ENCODE data around the gene NT5DC1.

NT5DC1 gene

DNA sequence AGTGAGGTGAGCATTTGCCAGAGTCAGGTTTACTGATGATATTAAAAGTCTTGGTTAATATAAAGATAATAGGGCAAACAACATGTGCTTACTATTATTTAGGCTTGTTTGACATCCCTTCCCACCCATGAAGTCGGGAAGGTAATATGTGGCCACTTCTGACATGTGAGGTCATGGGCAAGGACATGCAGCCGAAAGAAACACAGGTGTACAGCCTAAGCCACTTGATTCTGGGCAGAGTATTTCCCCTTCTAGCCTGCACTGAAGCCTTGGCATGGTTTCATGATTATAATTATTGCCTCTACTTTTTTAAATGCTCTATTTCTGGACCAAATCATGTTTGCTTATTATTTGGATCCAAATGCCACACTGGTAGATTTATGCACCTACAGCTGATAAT is 100.9 kb downstream of the NT5DC1 start:
- H3K4me3 ChIP-seq (replicated peaks; ENCODE audit: insufficient read depth, low read length): no peak overlapping the region
- H3K27ac ChIP-seq (replicated peaks): no peak overlapping the region
- no peak for TF ChIP-seq POLR2AphosphoS5 (IDR thresholded peaks at IDR 0.05; ENCODE audit: low read depth)
- no peak for TF ChIP-seq SPI1 (IDR thresholded peaks at IDR 0.05; ENCODE audit: borderline replicate concordance, low read depth)
- TF ChIP-seq, protein P1, sequence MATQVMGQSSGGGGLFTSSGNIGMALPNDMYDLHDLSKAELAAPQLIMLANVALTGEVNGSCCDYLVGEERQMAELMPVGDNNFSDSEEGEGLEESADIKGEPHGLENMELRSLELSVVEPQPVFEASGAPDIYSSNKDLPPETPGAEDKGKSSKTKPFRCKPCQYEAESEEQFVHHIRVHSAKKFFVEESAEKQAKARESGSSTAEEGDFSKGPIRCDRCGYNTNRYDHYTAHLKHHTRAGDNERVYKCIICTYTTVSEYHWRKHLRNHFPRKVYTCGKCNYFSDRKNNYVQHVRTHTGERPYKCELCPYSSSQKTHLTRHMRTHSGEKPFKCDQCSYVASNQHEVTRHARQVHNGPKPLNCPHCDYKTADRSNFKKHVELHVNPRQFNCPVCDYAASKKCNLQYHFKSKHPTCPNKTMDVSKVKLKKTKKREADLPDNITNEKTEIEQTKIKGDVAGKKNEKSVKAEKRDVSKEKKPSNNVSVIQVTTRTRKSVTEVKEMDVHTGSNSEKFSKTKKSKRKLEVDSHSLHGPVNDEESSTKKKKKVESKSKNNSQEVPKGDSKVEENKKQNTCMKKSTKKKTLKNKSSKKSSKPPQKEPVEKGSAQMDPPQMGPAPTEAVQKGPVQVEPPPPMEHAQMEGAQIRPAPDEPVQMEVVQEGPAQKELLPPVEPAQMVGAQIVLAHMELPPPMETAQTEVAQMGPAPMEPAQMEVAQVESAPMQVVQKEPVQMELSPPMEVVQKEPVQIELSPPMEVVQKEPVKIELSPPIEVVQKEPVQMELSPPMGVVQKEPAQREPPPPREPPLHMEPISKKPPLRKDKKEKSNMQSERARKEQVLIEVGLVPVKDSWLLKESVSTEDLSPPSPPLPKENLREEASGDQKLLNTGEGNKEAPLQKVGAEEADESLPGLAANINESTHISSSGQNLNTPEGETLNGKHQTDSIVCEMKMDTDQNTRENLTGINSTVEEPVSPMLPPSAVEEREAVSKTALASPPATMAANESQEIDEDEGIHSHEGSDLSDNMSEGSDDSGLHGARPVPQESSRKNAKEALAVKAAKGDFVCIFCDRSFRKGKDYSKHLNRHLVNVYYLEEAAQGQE (IDR thresholded peaks at IDR 0.05; ENCODE audit: insufficient replicate concordance, low read depth): no peak
- TF ChIP-seq, protein P2, sequence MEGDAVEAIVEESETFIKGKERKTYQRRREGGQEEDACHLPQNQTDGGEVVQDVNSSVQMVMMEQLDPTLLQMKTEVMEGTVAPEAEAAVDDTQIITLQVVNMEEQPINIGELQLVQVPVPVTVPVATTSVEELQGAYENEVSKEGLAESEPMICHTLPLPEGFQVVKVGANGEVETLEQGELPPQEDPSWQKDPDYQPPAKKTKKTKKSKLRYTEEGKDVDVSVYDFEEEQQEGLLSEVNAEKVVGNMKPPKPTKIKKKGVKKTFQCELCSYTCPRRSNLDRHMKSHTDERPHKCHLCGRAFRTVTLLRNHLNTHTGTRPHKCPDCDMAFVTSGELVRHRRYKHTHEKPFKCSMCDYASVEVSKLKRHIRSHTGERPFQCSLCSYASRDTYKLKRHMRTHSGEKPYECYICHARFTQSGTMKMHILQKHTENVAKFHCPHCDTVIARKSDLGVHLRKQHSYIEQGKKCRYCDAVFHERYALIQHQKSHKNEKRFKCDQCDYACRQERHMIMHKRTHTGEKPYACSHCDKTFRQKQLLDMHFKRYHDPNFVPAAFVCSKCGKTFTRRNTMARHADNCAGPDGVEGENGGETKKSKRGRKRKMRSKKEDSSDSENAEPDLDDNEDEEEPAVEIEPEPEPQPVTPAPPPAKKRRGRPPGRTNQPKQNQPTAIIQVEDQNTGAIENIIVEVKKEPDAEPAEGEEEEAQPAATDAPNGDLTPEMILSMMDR (IDR thresholded peaks at IDR 0.05; ENCODE audit: insufficient read depth, low read length): no peak
- no peak for TF ChIP-seq GABPA (IDR thresholded peaks at IDR 0.05; ENCODE audit: low read depth)
- DNase-seq (ENCODE audit: low read depth in 1 of 2, low spot score in 1 of 2): no peak
- H3K27me3 ChIP-seq (ENCODE audit: insufficient read depth, poor library complexity, severe bottlenecking): no peaks in the 10 kb centered on the region

DNA sequence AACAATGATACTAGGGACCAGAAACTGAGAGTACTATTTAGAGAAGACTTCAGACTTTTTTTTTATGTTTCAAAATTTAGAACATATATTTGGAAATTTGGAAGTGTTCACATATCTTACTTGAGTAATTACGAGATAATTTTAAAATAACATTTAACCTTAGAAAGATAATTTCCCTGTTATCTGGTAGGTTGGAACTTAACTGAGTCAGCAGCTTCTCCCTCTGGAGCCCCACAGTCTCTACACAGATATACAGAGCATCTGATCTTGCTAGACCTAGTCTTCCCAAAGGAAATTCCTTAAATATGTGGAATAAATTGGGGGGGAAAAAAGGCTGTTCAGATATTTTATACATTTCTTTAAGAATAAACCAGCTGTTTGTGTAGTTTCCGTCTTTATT is 104.6 kb downstream of the NT5DC1 start:
- no peak overlapping the region for H3K4me3 ChIP-seq (replicated peaks; ENCODE audit: insufficient read depth, low read length)
- H3K27me3 ChIP-seq (ENCODE audit: insufficient read depth, poor library complexity, severe bottlenecking): no peaks in the 10 kb centered on the region
- TF ChIP-seq SPI1 (IDR thresholded peaks at IDR 0.05; ENCODE audit: borderline replicate concordance, low read depth) (no peak), GABPA (IDR thresholded peaks at IDR 0.05; ENCODE audit: low read depth) (no peak), POLR2AphosphoS5 (IDR thresholded peaks at IDR 0.05; ENCODE audit: low read depth) (no peak)
- TF ChIP-seq, protein P1 (IDR thresholded peaks at IDR 0.05; ENCODE audit: insufficient replicate concordance, low read depth): no peak
- TF ChIP-seq, protein P2 (IDR thresholded peaks at IDR 0.05; ENCODE audit: insufficient read depth, low read length): no peak
- H3K27ac ChIP-seq (replicated peaks): no peak overlapping the region
- no peak for DNase-seq (ENCODE audit: low read depth in 1 of 2, low spot score in 1 of 2)

DNA sequence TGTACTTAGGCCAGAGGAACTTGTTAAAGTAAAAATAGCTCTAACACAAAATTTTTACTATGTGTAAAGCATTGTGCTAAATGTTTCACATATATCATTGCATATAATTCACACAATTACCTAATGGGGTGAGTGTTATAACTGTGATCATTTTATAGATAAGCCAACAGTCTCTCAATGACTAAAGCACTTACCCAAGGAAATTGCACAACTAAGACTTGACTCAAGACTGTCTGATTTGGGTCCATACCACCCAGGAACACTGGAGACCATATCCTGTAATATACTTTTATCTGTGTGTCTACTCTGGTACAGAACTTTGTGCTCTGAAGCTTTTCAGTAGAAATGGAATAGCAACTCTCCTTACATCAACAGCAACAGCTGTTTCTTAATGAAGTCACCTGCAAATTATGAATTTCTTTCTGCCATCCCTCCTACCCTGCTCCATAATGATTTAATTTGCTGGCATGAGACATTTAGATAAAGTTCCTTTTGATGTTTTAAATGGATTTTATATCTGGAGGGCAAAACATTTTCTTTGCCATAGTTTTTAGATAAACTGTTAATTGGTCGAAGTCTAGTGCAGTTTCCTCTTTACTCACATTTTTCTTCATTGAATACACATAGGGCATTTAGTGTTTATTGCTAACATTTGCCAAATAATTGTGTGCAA is 105.7 kb downstream of the NT5DC1 start:
- H3K27me3 ChIP-seq (ENCODE audit: insufficient read depth, poor library complexity, severe bottlenecking): no peaks in the 10 kb centered on the region
- no peak for TF ChIP-seq SPI1 (IDR thresholded peaks at IDR 0.05; ENCODE audit: borderline replicate concordance, low read depth)
- no peak for TF ChIP-seq POLR2AphosphoS5 (IDR thresholded peaks at IDR 0.05; ENCODE audit: low read depth)
- TF ChIP-seq, protein P2 (IDR thresholded peaks at IDR 0.05; ENCODE audit: insufficient read depth, low read length): no peak
- no peak for TF ChIP-seq GABPA (IDR thresholded peaks at IDR 0.05; ENCODE audit: low read depth)
- TF ChIP-seq, protein P1 (IDR thresholded peaks at IDR 0.05; ENCODE audit: insufficient replicate concordance, low read depth): no peak
- peak in 1 of 2 experiments; percentile 31 for DNase-seq (ENCODE audit: low read depth in 1 of 2, low spot score in 1 of 2)
- H3K4me3 ChIP-seq (replicated peaks; ENCODE audit: insufficient read depth, low read length): no peak overlapping the region
- no peak overlapping the region; the same call in 1 of the 2 replicates for H3K27ac ChIP-seq (replicated peaks)

All from HL-60 (cell line).